Fibroblast of pulmonary artery (primary cell): ENCODE data around the gene TMEM196.

ENCODE experiments used
- DNase-seq: peaks from one replicate; pipeline ENCODE4 v3.0.0-alpha.2; 2010; ENCODE audit warnings: low read depth
- H3K4me3 ChIP-seq: replicated peaks from 2 replicates; pipeline ENCODE4 v1.5.1; 2011; ENCODE audit warnings: low read depth, mild to moderate bottlenecking, control low read depth, low read length, moderate library complexity
- CTCF ChIP-seq: IDR thresholded peaks from 2 replicates; pipeline ENCODE4 v1.5.1; 2011; ENCODE audit warnings: mild to moderate bottlenecking, control low read depth, low read length, inconsistent platforms; ENCODE audit errors: missing control alignments

Gene TMEM196

GRCh38 chr7:19749658-19750057 is 23.8 kb downstream of the TMEM196 start:
- no peak for TF ChIP-seq CTCF
- no peak overlapping the region for H3K4me3 ChIP-seq
- peak; percentile 14 for DNase-seq

- DNase-seq = peak; percentile 59
- H3K4me3 ChIP-seq = no peak overlapping the region
- TF ChIP-seq CTCF = peak; percentile 66
Measured at GRCh38 chr7:19747740-19748339, 25.6 kb downstream of the TMEM196 start.

GRCh38 chr7:19744075-19744474 is 29.3 kb downstream of the TMEM196 start:
- no peak for TF ChIP-seq CTCF
- no peak for DNase-seq
- H3K4me3 ChIP-seq = no peak overlapping the region

GRCh38 chr7:19728716-19729115 is 44.7 kb downstream of the TMEM196 start:
- H3K4me3 ChIP-seq = no peak overlapping the region
- DNase-seq = no peak
- no peak for TF ChIP-seq CTCF

- no peak for TF ChIP-seq CTCF
- no peak overlapping the region for H3K4me3 ChIP-seq
- DNase-seq = no peak
Measured at GRCh38 chr7:19725770-19726169, 47.6 kb downstream of the TMEM196 start.

GRCh38 chr7:19715499-19715898 is 57.9 kb downstream of the TMEM196 start:
- no peak overlapping the region for H3K4me3 ChIP-seq
- no peak for TF ChIP-seq CTCF
- no peak for DNase-seq

GRCh38 chr7:19713676-19714075 is 59.7 kb downstream of the TMEM196 start:
- DNase-seq = peak; percentile 69
- H3K4me3 ChIP-seq = no peak overlapping the region
- TF ChIP-seq CTCF = peak; percentile 67
